ENCODE results near the gene EFEMP2.

Gene EFEMP2

GRCh38 chr11:65871811-65872548, 620 bp downstream of the EFEMP2 start:
- Histone ChIP-seq H3F3A (ENCODE audit: control insufficient read depth, insufficient read depth) (0 out of 2 replicates have a peak, but pooled peaks cover 6% of the 10 kb centered on the region), H3K4me1 (ENCODE audit: control insufficient read depth, low read length) (peaks cover 37% of the 10 kb centered on the region), H4K20me1 (ENCODE audit: control insufficient read depth, insufficient read depth, low read depth, low read length) (no peaks in the 10 kb centered on the region; the same call in 1 of the 2 replicates), H3K27ac (ENCODE audit: low read depth, low read length) (no peak overlapping the region), H3K4me2 (ENCODE audit: low read length) (no peak overlapping the region), H3K27me3 (ENCODE audit: control insufficient read depth, low read length) (peaks cover 20% of the 10 kb centered on the region), H3K4me3 (ENCODE audit: low read length) (no peak overlapping the region), H3K9me2 (replicated peaks; ENCODE audit: control insufficient read depth, low read length) (no peaks in the 10 kb centered on the region), H3K79me2 (ENCODE audit: control insufficient read depth, low read length) (no peaks in the 10 kb centered on the region), H3K36me3 (ENCODE audit: control insufficient read depth, low read length) (peaks cover 4% of the 10 kb centered on the region), H3K9me3 (ENCODE audit: control insufficient read depth, insufficient read depth, low read length) (no peaks in the 10 kb centered on the region)
- no peak for TF ChIP-seq CTCF (IDR thresholded peaks at IDR 0.05; ENCODE audit: low read depth, low read length, poor library complexity, severe bottlenecking)
- TF ChIP-seq EZH2phosphoT487 (IDR thresholded peaks at IDR 0.05; ENCODE audit: borderline replicate concordance, low read length) = no peak

GRCh38 chr11:65870706-65871681, 1.6 kb downstream of the EFEMP2 start:
- peaks cover 37% of the 10 kb centered on the region for H3K4me1 ChIP-seq (ENCODE audit: control insufficient read depth, low read length)
- peaks cover 10% of the 10 kb centered on the region for H3K36me3 ChIP-seq (ENCODE audit: control insufficient read depth, low read length)
- H3K4me2 ChIP-seq (ENCODE audit: low read length) = peak overlapping the region; percentile 29
- no peaks in the 10 kb centered on the region for H3K9me2 ChIP-seq (replicated peaks; ENCODE audit: control insufficient read depth, low read length)
- H3K9me3 ChIP-seq (ENCODE audit: control insufficient read depth, insufficient read depth, low read length) = no peaks in the 10 kb centered on the region
- peaks cover 20% of the 10 kb centered on the region for H3K27me3 ChIP-seq (ENCODE audit: control insufficient read depth, low read length)
- no peak overlapping the region for H3K27ac ChIP-seq (ENCODE audit: low read depth, low read length)
- no peak overlapping the region for H3K4me3 ChIP-seq (ENCODE audit: low read length)
- no peak for TF ChIP-seq EZH2phosphoT487 (IDR thresholded peaks at IDR 0.05; ENCODE audit: borderline replicate concordance, low read length)
- no peak for TF ChIP-seq CTCF (IDR thresholded peaks at IDR 0.05; ENCODE audit: low read depth, low read length, poor library complexity, severe bottlenecking)
- no peaks in the 10 kb centered on the region for H3K79me2 ChIP-seq (ENCODE audit: control insufficient read depth, low read length)
- H4K20me1 ChIP-seq (ENCODE audit: control insufficient read depth, insufficient read depth, low read depth, low read length) = no peaks in the 10 kb centered on the region; the same call in 1 of the 2 replicates
- peaks cover 12% of the 10 kb centered on the region; the same call in 1 of the 2 replicates for H3F3A ChIP-seq (ENCODE audit: control insufficient read depth, insufficient read depth)

- no peaks in the 10 kb centered on the region for H3K79me2 ChIP-seq (ENCODE audit: control insufficient read depth, low read length)
- peak overlapping the region; percentile 29; the same call in 1 of the 2 replicates for H3K4me2 ChIP-seq (ENCODE audit: low read length)
- no peak overlapping the region for H3K27ac ChIP-seq (ENCODE audit: low read depth, low read length)
- H3K4me1 ChIP-seq (ENCODE audit: control insufficient read depth, low read length) = peaks cover 37% of the 10 kb centered on the region
- no peaks in the 10 kb centered on the region; the same call in 1 of the 2 replicates for H4K20me1 ChIP-seq (ENCODE audit: control insufficient read depth, insufficient read depth, low read depth, low read length)
- H3K36me3 ChIP-seq (ENCODE audit: control insufficient read depth, low read length) = peaks cover 17% of the 10 kb centered on the region
- no peaks in the 10 kb centered on the region for H3K9me3 ChIP-seq (ENCODE audit: control insufficient read depth, insufficient read depth, low read length)
- TF ChIP-seq CTCF (IDR thresholded peaks at IDR 0.05; ENCODE audit: low read depth, low read length, poor library complexity, severe bottlenecking) (no peak), EZH2phosphoT487 (IDR thresholded peaks at IDR 0.05; ENCODE audit: borderline replicate concordance, low read length) (no peak)
- H3F3A ChIP-seq (ENCODE audit: control insufficient read depth, insufficient read depth) = peaks cover 12% of the 10 kb centered on the region; the same call in 1 of the 2 replicates
- H3K27me3 ChIP-seq (ENCODE audit: control insufficient read depth, low read length) = peaks cover 20% of the 10 kb centered on the region
- H3K4me3 ChIP-seq (ENCODE audit: low read length) = no peak overlapping the region
- H3K9me2 ChIP-seq (replicated peaks; ENCODE audit: control insufficient read depth, low read length) = no peaks in the 10 kb centered on the region
Measured at GRCh38 chr11:65870307-65870658, 2.3 kb downstream of the EFEMP2 start.

Data from DOHH2 (cell line).